GM20431 (cell line): ENCODE data around the gene AHCTF1.

ENCODE experiments used
- in situ Hi-C: fragments of 300-500 bp; cut with MseI, MboI; formaldehyde crosslinking; loops from one replicate; pipeline ENCODE4 v1.15.0; 2020; ENCODE audit warnings: low sequenced_read_pairs; ENCODE audit not compliant: unreplicated experiment

AHCTF1 gene, protein sequence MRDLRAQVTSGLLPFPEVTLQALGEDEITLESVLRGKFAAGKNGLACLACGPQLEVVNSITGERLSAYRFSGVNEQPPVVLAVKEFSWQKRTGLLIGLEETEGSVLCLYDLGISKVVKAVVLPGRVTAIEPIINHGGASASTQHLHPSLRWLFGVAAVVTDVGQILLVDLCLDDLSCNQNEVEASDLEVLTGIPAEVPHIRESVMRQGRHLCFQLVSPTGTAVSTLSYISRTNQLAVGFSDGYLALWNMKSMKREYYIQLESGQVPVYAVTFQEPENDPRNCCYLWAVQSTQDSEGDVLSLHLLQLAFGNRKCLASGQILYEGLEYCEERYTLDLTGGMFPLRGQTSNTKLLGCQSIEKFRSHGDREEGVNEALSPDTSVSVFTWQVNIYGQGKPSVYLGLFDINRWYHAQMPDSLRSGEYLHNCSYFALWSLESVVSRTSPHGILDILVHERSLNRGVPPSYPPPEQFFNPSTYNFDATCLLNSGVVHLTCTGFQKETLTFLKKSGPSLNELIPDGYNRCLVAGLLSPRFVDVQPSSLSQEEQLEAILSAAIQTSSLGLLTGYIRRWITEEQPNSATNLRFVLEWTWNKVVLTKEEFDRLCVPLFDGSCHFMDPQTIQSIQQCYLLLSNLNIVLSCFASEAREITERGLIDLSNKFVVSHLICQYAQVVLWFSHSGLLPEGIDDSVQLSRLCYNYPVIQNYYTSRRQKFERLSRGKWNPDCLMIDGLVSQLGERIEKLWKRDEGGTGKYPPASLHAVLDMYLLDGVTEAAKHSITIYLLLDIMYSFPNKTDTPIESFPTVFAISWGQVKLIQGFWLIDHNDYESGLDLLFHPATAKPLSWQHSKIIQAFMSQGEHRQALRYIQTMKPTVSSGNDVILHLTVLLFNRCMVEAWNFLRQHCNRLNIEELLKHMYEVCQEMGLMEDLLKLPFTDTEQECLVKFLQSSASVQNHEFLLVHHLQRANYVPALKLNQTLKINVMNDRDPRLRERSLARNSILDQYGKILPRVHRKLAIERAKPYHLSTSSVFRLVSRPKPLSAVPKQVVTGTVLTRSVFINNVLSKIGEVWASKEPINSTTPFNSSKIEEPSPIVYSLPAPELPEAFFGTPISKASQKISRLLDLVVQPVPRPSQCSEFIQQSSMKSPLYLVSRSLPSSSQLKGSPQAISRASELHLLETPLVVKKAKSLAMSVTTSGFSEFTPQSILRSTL (N-terminal part only)

DNA sequence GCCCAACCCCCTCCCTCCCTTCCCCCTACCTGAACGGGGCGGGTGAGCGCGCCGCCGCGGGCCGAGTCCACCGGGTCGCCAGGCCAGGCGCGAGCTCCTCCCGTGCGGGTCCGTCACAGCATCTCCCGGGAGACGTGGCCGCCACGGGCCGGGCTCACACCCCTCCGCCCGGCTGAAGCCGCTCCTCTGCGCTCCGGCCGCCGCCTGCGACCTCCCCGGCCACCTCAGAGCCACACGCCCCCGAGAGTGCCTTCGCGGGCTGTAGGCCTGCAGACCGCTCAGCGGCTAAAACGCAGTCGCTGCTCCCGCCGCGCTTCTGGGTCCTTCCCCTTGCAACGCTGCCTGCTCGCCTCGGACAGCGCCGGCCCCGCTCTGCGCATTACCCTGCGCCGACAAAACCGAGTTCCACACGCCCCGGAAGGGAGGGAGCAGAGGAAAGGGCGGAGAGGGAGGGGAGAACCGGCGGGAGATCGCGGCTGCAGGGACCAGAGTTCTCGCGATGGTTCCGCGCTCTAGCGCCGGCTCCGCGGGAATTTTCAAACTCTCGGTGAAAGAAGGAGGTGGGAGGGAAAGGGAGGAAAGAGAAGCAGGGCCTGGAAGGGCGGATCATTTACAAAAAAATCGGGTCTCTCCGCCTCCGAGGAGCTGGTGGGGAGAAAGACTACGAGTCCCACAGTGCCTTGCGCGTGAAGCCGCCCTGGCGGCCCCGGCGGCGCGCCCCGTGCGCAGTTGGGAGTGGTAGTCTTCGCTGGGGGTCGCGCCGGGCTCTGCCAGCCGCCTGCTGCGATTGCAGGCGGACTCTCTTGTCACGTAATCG lies at the start of gene AHCTF1:
Gene AHCTF1, minus strand, starts transcription at position 400 of the 817 bp plus-strand sequence. CDS start 13,578 bp downstream, outside the sequence.
- in situ Hi-C loops: no loop called here

DNA sequence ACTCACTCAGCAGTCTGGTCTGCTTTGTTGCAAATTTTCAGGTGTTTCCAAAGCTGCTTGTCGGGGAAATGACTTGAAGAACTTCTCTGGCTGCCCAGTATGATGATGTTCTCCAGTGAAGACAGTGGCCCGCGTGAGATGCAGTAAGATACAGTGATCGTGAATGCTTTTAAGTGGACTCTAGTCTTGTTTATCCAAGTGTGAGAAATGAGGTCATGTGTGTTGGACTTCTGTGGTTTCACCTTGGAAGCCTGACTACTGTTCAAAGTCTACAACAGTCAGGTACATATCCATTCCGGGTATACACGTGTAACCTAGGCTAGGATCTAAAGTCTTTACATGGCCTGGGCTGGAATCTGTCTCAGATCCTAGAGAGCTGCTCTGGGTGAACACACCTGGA lies 47.0 kb upstream of the AHCTF1 start:
- in situ Hi-C loops: no loop called here

DNA sequence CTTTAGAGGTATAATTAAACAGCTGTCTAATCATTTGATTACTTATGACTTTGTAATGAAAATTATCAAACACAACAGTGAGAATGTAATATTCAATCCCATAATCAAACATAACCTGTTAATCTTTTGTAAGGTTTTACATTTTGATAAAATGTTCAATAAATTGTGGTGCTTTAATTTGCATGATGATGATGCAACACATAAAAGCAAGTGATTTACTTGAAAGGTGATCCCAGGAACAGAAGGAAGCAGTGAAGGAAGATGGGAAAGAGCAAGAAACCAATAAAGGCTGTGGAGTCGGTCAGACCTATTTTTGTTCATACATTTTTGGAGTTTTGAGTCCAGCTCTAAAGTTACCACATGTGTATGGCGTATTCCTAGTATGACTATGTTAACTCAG lies 46.5 kb upstream of the AHCTF1 start:
- in situ Hi-C loops: no loop called here

DNA sequence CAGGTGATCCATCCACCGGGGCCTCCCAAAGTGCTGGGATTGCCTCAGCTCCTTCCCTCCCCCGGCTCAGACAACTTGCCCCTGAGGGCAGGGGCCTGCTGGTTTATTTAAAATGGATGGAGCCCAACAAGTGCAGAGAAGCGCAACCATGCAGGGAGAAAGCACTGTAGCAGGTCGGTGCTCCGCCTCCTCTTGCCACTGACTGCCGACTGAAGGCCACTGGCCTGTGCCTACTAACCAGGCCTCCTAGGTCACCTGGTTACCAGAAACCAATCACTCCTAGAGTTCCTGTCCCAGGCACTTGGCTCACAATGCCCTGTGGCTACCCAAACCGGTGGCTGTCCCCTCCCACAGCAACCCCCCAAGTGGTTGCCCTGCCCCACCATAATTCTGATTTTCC lies 40.2 kb upstream of the AHCTF1 start:
- in situ Hi-C loops: no loop called here

DNA sequence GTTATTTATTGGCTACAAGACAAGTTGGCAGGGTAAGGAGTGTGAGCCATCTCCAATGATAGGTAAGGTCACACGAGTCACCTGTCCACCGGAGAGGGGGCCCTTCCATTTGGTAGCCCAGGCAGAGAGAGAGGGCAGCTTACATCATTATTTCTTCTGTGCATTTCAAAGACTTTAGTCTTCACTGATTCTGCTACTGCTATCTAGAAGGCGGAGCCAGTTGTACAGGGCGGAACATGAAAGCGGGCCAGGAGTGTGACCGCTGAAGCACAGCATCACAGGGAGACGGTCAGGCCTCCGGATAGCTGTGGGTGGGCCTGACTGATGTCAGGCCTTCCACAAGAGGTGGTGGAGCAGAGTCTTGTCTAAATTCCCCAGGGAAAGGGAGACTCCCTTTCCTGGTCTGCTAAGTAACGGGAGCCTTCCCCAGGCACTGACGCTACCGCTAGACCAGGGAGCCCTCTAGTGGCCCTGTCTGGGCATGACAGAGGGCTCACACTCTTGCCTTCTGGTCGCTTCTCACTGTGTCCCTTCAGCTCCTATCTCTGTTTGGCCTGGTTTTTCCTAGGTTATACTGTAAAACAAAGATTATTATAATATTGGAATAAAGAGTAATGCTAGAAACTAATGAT lies 39.5 kb upstream of the AHCTF1 start:
- in situ Hi-C loops: no loop called here

DNA sequence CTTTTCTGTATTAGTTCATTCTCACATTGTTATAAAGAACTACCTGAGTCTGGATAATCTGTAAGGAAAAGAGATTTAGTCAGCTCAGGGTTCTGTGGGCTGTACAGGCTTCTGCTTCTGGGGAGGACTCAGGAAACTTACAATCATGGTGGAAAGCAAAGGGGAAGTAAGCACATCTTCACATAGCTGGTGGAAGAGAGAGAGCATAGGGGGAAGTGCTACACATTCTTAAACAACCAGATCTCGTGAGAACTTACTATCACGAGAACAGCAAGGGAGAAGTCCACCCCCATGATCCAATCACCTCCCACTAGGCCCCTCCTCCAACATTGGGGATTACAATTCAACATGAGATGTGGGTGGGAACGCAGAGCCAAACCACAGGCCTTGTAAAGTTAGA lies 37.9 kb upstream of the AHCTF1 start:
- in situ Hi-C loops: no loop called here

DNA sequence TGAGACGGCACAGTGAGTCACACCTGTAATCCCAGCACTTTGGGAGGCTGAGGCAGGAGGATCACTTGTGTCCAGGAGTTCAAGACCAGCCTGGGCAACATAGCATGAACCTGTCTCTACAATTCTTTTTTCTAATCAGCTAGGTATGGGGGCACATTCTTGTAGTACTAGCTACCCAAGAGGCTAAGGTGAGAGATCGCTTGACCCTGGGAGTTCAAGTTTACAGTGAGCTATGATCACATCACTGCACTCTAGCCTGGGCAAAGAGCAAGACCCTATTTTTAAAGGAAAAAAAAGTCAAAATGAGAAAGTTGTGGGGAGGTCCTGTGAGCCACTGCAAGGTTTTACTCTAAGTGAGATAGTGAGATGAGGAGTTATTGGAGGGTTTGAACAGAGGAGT lies 34.8 kb upstream of the AHCTF1 start:
- in situ Hi-C loops: no loop called here

DNA sequence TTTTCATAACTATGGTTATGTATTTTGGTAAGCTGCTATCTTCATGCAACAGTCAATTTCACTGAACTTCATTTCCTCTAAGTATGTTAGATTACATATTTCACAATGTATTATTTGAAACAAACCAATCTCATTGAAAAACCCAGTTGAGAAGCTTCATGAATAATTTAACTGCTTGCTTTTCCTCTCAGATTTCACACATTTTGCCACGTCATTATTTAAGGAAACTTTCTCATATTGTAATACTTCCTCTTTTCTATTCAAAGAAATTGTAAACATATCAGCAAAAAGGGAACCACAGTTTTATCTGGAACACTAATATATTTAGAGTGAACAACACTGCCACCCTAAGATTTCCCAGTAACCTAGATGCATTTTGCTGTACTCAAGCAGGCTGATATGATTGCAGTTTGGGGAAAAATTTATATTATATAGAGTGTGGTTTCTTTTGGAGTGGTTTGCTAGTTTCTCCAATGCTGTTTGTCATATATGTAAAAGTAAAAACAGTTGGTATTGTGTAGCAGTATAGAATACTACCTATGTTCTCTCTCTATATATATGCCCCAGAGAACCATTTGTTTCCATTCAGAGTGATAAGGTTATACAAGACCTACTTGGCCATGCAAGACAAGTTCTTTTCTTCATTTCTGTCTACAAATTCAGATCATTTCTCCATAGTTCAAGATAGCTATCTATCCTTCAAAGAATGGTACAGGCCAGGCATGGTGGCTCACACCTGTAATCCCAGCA lies 28.4 kb upstream of the AHCTF1 start:
- in situ Hi-C loops: no loop called here

DNA sequence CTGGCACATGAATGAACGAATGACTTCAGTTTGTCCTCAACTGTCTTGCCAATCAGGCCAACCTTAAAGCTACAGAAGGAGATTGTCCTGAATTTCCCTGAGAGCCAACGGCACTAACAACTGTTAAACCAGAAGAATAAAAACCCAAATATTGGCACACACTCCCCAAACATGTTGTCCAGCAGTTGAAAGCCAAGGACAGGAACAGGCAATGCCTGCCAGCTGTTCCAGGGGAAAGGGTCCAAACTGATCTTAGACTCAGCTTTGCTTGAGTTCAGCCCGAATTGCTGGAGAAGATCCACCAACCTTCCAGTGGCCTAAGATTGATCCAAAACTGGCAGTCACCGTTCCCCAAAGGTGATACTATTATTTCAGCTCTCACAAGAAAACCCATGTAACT lies 22.4 kb upstream of the AHCTF1 start:
- in situ Hi-C loops: no loop called here

DNA sequence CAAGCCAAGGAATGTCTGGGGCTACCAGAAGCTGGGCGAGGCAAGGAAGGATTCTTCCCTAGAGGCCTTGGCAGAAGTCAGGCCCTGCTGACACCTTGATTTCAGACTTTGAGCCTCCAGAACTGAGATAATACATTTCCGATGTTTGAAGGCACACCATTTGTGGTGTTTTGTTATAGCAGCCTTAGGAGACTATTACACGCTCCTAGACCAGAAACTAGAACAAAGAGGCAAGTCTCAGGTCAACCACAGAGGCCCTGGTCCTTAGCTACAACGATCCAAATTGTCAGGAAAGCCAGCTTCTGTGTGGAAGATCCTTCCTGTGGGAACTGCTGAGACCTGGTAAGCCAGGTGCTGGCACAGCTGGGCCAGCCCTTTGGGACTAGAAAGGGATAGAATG lies 19.7 kb upstream of the AHCTF1 start:
- in situ Hi-C loops: no loop called here

DNA sequence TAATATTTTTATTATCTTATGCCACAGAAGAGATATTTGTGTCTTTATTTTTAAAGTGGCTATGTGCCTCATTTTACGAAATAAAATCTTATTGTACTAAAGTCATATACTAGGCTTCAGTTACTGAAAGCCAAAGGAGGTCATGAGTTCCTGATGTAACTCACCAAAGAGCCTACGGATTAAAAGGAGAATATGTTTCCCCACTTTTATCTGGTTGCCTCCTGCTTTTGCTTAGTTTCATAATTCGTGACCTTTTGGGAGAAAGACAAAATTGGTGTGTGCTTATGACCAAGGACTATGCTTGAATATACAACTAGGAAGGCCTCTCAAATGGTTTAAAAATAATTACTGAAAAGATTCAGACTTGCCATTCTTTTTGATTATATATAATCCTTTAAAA lies 18.2 kb upstream of the AHCTF1 start:
- in situ Hi-C loops: no loop called here

DNA sequence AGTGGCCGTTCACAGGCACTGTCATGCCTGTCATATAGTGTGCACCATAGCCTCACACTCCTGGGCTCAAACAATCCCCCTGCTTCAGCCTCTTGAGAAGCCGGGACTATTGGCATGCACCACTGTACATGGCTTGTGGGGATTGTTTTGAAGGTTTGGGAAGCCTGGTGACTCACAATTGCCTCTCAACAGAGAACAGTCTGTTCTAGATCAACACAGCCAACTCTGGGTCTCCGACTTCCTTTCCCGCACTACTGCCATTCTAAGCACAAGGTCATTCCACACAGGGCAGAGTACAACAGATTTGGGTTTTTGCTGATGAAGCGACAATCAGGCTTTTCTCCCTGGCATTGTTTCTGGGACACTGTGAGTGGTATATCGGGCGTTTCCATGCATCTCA lies 15.5 kb upstream of the AHCTF1 start:
- in situ Hi-C loops: no loop called here

DNA sequence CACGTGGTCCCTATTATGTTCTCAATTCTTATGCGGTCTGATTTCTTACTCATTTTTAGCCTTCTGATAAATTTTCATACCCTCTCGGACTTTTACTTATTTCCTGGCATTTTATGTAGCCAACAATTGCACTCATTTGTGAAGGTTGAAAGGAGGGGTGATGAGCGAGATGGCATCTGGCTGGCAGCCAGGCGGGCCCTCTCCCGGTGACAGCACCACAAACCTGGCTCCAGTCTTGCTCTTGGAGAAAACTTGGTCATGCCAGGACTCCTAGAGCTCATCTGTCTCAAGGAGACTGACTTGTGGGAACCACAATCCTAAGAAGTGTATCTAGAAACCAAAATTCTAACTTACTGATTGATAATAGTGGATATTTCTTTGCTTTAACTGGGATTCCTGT lies 14.6 kb upstream of the AHCTF1 start:
- in situ Hi-C loops: no loop called here

DNA sequence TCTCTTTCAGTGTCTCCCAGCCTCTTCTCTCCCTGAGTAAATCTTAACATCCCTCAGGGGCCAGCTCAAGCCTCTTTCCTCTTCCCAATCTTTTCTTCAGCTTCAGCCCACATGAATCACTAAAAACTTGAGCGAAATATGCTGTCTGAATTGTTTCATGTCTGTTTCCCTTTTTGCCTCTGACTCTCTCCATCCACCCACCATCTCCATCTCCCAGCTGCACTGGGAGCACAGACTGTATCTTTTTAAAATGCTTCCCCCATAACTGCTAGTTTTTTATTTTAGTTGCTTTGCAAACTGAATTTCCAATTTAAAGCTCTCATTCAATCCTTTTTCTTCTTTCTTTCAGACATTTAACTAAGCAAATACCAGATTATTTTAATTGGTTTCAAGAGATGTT lies 3.0 kb upstream of the AHCTF1 start:
- in situ Hi-C loops: no loop called here

DNA sequence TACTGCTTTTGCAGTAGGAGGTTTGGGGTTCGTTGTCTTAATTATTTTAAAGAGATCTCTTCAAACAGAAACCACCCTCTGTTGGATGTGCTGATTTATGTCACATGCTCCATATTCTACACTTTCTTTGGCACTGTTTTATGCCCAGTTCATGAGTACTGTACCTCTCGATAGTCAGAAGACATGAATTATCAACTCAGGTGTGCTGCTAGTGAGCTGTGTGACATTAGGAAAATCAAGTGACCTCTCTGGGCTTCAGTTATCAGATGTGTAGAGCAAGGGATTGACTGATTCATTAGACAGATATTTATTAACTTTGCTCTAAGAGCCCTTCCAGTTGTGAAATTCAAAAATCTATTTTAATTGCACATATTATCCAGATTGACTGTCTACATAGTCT lies 2.1 kb upstream of the AHCTF1 start:
- in situ Hi-C loops: no loop called here

DNA sequence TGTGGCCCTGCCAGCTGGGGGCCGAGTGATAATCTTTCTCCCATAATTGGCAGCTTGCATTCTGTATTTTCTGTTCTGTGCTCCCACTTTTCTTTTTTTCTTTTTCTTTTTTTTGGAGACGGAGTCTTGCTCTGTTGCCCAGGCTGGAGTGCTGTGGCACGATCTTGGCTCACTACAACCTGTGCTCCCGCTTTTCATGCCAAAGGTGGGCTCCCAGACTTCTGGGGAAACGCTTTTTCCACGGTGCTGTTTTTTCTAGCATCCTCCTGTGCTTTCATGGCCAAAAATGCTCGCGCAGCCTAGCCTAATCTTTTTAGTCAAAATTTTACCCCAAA lies 585 bp upstream of the AHCTF1 start:
- in situ Hi-C loops: no loop called here

DNA sequence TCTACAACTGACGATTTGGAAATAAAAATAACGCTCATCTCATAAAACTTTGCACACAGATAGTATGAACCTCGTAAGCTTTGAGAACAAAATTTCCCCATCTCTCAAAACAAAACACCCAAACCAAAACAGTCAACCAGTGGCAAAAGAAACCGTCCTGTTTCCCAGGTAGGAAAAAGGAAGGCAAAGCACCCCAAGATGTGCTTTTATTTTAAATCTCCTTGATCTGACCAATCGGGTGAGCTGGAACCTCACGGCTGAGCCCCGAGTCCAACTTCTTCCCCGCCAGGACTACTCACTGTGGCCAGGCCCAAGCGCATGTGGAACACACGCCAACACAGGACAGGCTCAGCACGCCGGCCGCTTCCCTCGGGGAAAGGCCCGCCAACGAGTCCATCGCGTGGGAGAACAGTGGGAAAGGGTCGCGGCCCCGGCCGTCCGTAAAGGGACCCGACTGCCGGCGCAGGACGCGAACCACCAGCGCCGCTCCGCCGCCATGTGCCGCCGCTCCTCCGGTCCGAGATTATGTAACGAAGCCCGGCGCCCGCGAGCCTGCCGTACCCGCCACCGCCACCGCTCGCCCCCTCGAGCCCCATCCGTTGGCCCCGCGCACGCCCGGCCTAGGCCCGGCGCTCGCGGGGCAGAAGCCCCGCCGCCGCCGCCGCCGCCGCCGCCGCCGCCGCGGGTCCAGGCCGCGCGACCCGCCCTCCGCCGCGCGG lies 759 bp downstream of the AHCTF1 start:
- in situ Hi-C loops: no loop called here

DNA sequence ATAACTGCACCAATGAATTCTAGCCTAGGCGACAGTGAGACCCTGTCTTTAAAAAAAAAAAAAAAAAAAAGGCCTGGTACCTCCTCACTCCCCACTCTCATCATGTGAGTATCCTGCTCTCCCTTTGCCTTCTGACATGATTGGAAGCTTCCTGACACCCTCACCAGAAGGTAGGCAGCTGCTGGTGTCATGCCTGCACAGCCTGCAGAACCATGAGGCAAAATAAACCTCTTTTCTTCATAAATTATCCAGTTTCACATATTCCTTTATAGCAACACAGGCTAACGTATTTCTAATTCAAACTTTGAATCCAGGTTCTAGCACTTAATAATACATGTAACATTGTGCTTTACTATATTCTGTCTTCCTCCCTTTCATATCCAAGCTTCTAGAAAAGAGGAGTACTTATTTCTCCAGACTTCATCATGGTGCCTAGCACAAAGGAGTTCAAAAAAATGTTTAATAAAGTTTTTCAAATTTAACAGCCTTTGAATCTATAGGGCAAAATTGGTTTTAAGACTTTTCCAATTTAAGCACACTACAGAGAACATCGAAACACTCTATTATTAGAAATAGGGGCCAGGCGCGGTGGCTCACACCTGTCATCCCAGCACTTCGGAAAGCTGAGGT lies 5.6 kb downstream of the AHCTF1 start:
- in situ Hi-C loops: no loop called here
